ENCODE results near the gene SHMT1. TPM values are rescaled to one million over a fixed set of nuclear protein-coding genes. Genes with fewer than 3 reads are reported as not detected.

Gene SHMT1
- total RNA-seq, 4 donors from 2014 or later, result 12.8 to 19.2 (median 14.0) TPM

DNA sequence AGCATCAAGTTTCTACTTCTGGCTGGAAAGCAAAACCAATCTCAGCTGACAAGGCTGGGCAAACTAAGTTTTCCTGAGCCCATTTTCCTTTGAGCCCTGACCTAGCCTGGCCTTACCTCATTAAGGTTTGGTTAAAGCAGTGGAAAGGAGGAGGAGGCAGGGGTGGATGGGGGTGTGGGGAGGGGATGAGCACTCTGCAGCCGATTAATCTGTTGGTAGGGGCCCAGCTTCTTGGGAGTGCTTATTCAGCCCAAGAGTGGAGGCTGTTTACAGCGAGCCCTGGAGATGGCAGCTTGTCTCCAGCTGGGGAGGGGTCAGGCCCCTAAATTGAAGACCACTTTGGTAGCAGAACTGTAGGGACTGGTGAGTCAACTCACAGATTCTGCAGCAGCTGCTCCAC lies 36.3 kb downstream of the SHMT1 start:
- H3K9me3 ChIP-seq, result no peaks in the 10 kb centered on the region
- no peaks in the 10 kb centered on the region for H3K27me3 ChIP-seq
- in situ Hi-C loops (cut with MboI; ENCODE audit: low sequenced_read_pairs in 4 of 4) (no loop called here), intact Hi-C loops (cut with DNase I; ENCODE audit: low total_unique reads) (no loop called here)
- ATAC-seq (no peak), DNase-seq (no peak)
- H3K27ac ChIP-seq, result no peak overlapping the region
- peaks cover 0 to 79% of the 10 kb centered on the region in 2 donors for H3K36me3 ChIP-seq
- H3K4me1 ChIP-seq, result no peaks in the 10 kb centered on the region
- no peak for TF ChIP-seq POLR2A (IDR thresholded peaks at IDR 0.05)
- TF ChIP-seq, protein P1, sequence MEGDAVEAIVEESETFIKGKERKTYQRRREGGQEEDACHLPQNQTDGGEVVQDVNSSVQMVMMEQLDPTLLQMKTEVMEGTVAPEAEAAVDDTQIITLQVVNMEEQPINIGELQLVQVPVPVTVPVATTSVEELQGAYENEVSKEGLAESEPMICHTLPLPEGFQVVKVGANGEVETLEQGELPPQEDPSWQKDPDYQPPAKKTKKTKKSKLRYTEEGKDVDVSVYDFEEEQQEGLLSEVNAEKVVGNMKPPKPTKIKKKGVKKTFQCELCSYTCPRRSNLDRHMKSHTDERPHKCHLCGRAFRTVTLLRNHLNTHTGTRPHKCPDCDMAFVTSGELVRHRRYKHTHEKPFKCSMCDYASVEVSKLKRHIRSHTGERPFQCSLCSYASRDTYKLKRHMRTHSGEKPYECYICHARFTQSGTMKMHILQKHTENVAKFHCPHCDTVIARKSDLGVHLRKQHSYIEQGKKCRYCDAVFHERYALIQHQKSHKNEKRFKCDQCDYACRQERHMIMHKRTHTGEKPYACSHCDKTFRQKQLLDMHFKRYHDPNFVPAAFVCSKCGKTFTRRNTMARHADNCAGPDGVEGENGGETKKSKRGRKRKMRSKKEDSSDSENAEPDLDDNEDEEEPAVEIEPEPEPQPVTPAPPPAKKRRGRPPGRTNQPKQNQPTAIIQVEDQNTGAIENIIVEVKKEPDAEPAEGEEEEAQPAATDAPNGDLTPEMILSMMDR (IDR thresholded peaks at IDR 0.05 in 4 of 5, conservative IDR thresholded peaks at IDR 0.05 in 1 of 5), result no peak
- H3K4me3 ChIP-seq, result no peak overlapping the region

DNA sequence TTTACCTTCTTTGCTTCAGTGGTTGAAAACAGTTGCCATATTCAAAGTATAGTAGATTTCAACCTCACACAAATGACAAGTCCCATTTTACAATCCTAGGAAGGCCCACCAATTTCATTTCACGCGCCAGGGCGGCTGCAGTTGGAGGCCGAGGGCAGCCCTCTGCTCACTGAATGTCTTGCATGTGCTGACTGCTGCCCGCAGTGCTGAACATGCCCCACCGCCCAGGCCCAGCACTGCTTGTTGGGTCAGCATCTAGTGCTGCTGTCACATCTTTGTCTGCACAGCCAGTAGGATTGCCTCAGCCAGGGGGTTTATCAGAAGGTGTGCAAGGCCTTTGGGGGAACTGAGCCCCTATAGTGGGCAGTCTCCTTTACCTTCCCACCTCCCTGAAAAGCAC lies 36.8 kb downstream of the SHMT1 start:
- no peaks in the 10 kb centered on the region for H3K27me3 ChIP-seq
- no peaks in the 10 kb centered on the region for H3K4me1 ChIP-seq
- peaks cover 0 to 74% of the 10 kb centered on the region in 2 donors for H3K36me3 ChIP-seq
- ATAC-seq (no peak), DNase-seq (no peak)
- H3K27ac ChIP-seq, result no peak overlapping the region
- in situ Hi-C loops (cut with MboI; ENCODE audit: low sequenced_read_pairs in 4 of 4) (no loop called here), intact Hi-C loops (cut with DNase I; ENCODE audit: low total_unique reads) (no loop called here)
- no peak for TF ChIP-seq POLR2A (IDR thresholded peaks at IDR 0.05)
- TF ChIP-seq, protein P1 (IDR thresholded peaks at IDR 0.05 in 4 of 5, conservative IDR thresholded peaks at IDR 0.05 in 1 of 5), result no peak
- no peak overlapping the region for H3K4me3 ChIP-seq
- H3K9me3 ChIP-seq, result no peaks in the 10 kb centered on the region

DNA sequence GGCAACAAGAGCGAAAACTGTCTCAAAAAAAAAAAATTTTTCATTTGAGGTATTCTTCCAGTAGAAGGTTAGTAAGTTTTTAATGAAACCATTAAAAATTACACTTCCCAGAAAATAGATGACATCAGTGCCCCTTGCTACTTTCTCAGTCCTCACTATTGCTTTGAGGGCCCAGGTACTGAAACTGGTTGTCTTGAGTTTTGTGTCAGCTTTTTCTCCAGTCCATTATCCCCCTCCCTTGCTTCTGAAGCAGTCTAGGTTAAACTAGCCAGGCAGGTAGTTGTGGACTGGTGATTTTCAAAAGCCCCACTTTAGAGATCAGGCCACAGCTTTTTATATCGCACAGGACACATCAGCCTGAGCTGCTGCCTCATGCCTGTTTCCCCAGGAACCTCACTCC lies 37.3 kb downstream of the SHMT1 start:
- Histone ChIP-seq H3K27me3 (no peaks in the 10 kb centered on the region), H3K4me3 (no peak overlapping the region), H3K36me3 (peaks cover 0 to 69% of the 10 kb centered on the region in 2 donors), H3K9me3 (no peaks in the 10 kb centered on the region), H3K4me1 (no peaks in the 10 kb centered on the region), H3K27ac (no peak overlapping the region)
- in situ Hi-C loops (cut with MboI; ENCODE audit: low sequenced_read_pairs in 4 of 4), result no loop called here
- TF ChIP-seq, protein P1 (IDR thresholded peaks at IDR 0.05 in 4 of 5, conservative IDR thresholded peaks at IDR 0.05 in 1 of 5), result no peak
- no peak for TF ChIP-seq POLR2A (IDR thresholded peaks at IDR 0.05)
- ATAC-seq, result no peak
- intact Hi-C loops (cut with DNase I; ENCODE audit: low total_unique reads), result no loop called here
- DNase-seq, result no peak

DNA sequence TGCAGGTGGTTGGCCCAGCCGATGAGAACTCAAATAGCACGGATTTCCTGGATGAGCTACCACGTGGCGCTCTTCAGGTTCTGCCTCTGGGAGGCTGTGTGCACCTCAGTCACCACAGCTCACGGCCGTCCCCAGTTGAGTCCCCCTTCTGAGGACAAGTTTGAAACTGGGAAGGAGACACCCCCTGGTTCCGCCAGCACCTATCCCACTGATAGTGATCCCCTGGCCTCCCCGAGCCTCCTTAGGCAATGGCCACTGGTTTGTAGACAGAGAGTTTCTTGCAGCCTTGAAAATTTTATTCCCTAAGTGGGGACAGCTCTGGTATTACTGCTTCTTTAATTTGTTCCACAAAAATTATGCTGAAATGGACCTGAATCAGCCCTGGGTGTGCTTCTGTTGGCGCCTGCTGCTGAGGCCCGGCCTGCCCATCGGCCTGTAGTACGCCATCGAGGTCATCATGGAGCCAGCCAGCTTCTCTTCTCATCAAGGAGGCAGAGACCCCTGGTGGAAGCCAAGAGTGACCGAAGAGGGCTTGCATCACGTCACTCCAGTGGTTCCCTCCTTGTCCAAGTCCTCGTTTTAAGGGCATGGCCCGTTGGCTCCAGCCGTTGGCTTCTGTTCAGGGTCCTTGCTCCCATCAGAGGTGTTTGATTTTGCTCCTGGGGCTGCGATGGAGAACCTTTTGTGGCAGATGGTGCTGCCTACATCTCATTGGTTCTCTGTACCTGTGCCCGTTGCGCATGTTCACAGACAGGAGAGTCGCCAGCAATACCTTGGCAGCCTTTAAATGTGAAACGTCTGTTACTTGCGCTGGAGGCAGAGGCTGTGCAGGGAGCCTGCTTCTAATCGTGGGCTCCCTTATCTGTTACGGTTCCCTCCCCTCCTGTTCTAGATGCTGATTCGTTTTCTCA lies 39.0 kb downstream of the SHMT1 start:
- Histone ChIP-seq H3K27me3 (no peaks in the 10 kb centered on the region), H3K4me1 (peaks cover 10 to 14% of the 10 kb centered on the region in 2 donors), H3K27ac (no peak overlapping the region), H3K9me3 (no peaks in the 10 kb centered on the region), H3K4me3 (no peak overlapping the region), H3K36me3 (peaks cover 0 to 60% of the 10 kb centered on the region in 2 donors)
- TF ChIP-seq POLR2A (IDR thresholded peaks at IDR 0.05), result no peak
- TF ChIP-seq, protein P1 (IDR thresholded peaks at IDR 0.05 in 4 of 5, conservative IDR thresholded peaks at IDR 0.05 in 1 of 5), result no peak
- intact Hi-C loops (cut with DNase I; ENCODE audit: low total_unique reads) (no loop called here), in situ Hi-C loops (cut with MboI; ENCODE audit: low sequenced_read_pairs in 4 of 4) (no loop called here)
- no peak for DNase-seq
- ATAC-seq, result no peak
